Common myeloid progenitor, CD34-positive (primary cell): Measurements from ENCODE around the gene GMCL1.

Experiments used
- CTCF ChIA-PET: fragments of 350-600 bp; sonication (Branson Sonifier 250); formaldehyde crosslinking; loops from one replicate; lab custom pipeline; 2021; ENCODE audit warnings: antibody characterized with exemption; lab: Charles Lee
- POLR2A ChIA-PET: fragments of 350-600 bp; sonication (Branson Sonifier 250); formaldehyde crosslinking; loops from one replicate; lab custom pipeline; 2021; ENCODE audit warnings: antibody characterized with exemption; lab: Charles Lee
- DNase-seq, 3 donors: peaks; one replicate each; pipeline versions ENCODE4 v3.0.0 to v3.0.0-alpha.2; 2013
- H3K27ac ChIP-seq, 2 experiments: 1 replicate in 1 of 2; 2 replicates in 1 of 2; pipeline ENCODE4 v1.7.0; 2013; ENCODE audit warnings: inconsistent platforms in 2 of 2, low read length in 2 of 2, mild to moderate bottlenecking in 2 of 2, low read depth in 1 of 2, moderate library complexity in 1 of 2; ENCODE audit not compliant: severe bottlenecking in 2 of 2, insufficient read depth in 1 of 2, poor library complexity in 1 of 2
- H3K27me3 ChIP-seq, 5 experiments: replicated peaks in 2 of 5; 1 replicate in 3 of 5; 2 replicates in 2 of 5; pipeline versions ENCODE4 v1.6.1 to v1.7.0; 2013; ENCODE audit warnings: low read length in 4 of 5, mild to moderate bottlenecking in 2 of 5, moderate library complexity in 2 of 5, inconsistent platforms in 1 of 5; ENCODE audit not compliant: insufficient read depth in 5 of 5, control insufficient read depth in 4 of 5
- H3K36me3 ChIP-seq, 4 experiments: 1 replicate in 2 of 4; 2 replicates in 2 of 4; pipeline versions ENCODE4 v1.6.1 to v1.7.0; 2013; ENCODE audit warnings: low read length in 3 of 4, control low read depth in 1 of 4, mild to moderate bottlenecking in 1 of 4; ENCODE audit not compliant: control insufficient read depth in 4 of 4, insufficient read depth in 4 of 4
- H3K4me1 ChIP-seq, 4 experiments: 1 replicate in 3 of 4; 2 replicates in 1 of 4; pipeline versions ENCODE4 v1.6.1 to v1.7.1; 2013; ENCODE audit warnings: low read length in 3 of 4, mild to moderate bottlenecking in 3 of 4, control low read depth in 1 of 4, inconsistent platforms in 1 of 4, moderate library complexity in 1 of 4; ENCODE audit not compliant: control insufficient read depth in 4 of 4, insufficient read depth in 4 of 4; ENCODE audit errors: control extremely low read depth in 1 of 4
- H3K4me3 ChIP-seq, 7 experiments: 1 replicate in 4 of 7; 2 replicates in 3 of 7; pipeline versions ENCODE4 v1.5.1 to v1.7.0; 2013; ENCODE audit warnings: mild to moderate bottlenecking in 7 of 7, low read length in 6 of 7, moderate library complexity in 6 of 7, inconsistent platforms in 2 of 7, low read depth in 2 of 7, control low read depth in 1 of 7; ENCODE audit not compliant: insufficient read depth in 4 of 7, control insufficient read depth in 1 of 7; ENCODE audit errors: extremely low read depth in 1 of 7
- H3K9me3 ChIP-seq, 5 experiments: 1 replicate in 4 of 5; 2 replicates in 1 of 5; pipeline versions ENCODE4 v1.6.1 to v1.7.1; 2013; ENCODE audit warnings: low read length in 4 of 5, mild to moderate bottlenecking in 2 of 5, inconsistent platforms in 1 of 5, low read depth in 1 of 5, moderate library complexity in 1 of 5; ENCODE audit not compliant: control insufficient read depth in 4 of 5, insufficient read depth in 2 of 5; ENCODE audit errors: control extremely low read depth in 1 of 5
- WGBS: methylation state at CpG from one replicate; pipeline ENCODE4 v1.1.5; 2013; ENCODE audit not compliant: insufficient coverage; 5-methylcytosine and 5-hydroxymethylcytosine counted together

The GMCL1 gene

GRCh38 chr2:69837533-69837932 is 8.1 kb downstream of the GMCL1 start:
- Histone ChIP-seq H3K36me3 (peaks cover 8 to 40% (median 22%) of the 10 kb centered on the region in 4 experiments), H3K4me1 (peaks cover 0 to 4% (median 3%) of the 10 kb centered on the region in 4 experiments), H3K27ac (no peak overlapping the region), H3K27me3 (no peaks in the 10 kb centered on the region), H3K4me3 (no peak overlapping the region), H3K9me3 (no peaks in the 10 kb centered on the region)
- POLR2A ChIA-PET, result no interaction called here
- CTCF ChIA-PET, result interaction anchor here (1.2 kb wide), 1 partner anchor 114 kb away, joined by 3 read pairs; no protein-coding TSS in a partner anchor
- DNase-seq, result peak in 1 of 3 donors; percentile 45
- no CpG with 5 or more reads among the region's 2 CpGs for WGBS

- CTCF ChIA-PET, result no interaction called here
- no peak for DNase-seq
- no peaks in the 10 kb centered on the region for H3K4me1 ChIP-seq
- H3K27ac ChIP-seq, result no peak overlapping the region
- peaks cover 17 to 70% (median 37%) of the 10 kb centered on the region in 4 experiments for H3K36me3 ChIP-seq
- H3K4me3 ChIP-seq, result no peak overlapping the region
- H3K9me3 ChIP-seq, result no peaks in the 10 kb centered on the region
- H3K27me3 ChIP-seq, result no peaks in the 10 kb centered on the region
- POLR2A ChIA-PET, result no interaction called here
Observed at GRCh38 chr2:69843993-69844392, 14.5 kb downstream of the GMCL1 start.

DNA sequence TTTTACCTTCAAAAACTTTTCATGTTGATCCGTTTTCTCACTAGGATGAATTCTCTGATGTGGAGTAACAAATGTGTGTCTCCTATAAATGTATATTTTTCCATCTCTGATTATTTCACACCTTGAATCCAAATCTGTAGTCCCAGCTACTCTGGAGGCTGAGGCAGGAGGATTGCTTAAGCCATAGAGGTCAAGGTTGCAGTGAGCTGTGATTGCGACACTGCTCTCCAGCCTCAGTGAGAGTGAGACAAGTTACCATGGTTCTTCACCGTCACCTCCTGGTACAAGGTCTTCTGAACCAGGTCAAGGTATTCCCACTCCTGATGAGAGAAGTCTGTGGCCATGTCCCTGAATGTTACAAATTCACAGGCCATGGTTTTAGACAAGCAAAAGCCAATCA is 15.1 kb downstream of the GMCL1 start:
- Histone ChIP-seq H3K9me3 (no peaks in the 10 kb centered on the region), H3K27ac (no peak overlapping the region), H3K4me1 (no peaks in the 10 kb centered on the region), H3K36me3 (peaks cover 13 to 72% (median 38%) of the 10 kb centered on the region in 4 experiments), H3K27me3 (no peaks in the 10 kb centered on the region), H3K4me3 (no peak overlapping the region)
- ChIA-PET CTCF (no interaction called here), POLR2A (no interaction called here)
- DNase-seq, result no peak
- 96% methylated on average over 2 of the region's 3 CpGs for WGBS

GRCh38 chr2:69846182-69847067 is 17.0 kb downstream of the GMCL1 start:
- no peak overlapping the region for H3K4me3 ChIP-seq
- no peaks in the 10 kb centered on the region for H3K9me3 ChIP-seq
- H3K27me3 ChIP-seq, result no peaks in the 10 kb centered on the region
- no peak overlapping the region for H3K27ac ChIP-seq
- 90% methylated on average over 2 of the region's 9 CpGs for WGBS
- ChIA-PET CTCF (interaction anchor here (0.6 kb wide), 1 partner anchor 80 kb away, joined by 3 read pairs; no protein-coding TSS in a partner anchor), POLR2A (no interaction called here)
- DNase-seq, result no peak
- H3K36me3 ChIP-seq, result peaks cover 21 to 73% (median 43%) of the 10 kb centered on the region in 4 experiments
- no peaks in the 10 kb centered on the region for H3K4me1 ChIP-seq

GRCh38 chr2:69847068-69847828 is 17.8 kb downstream of the GMCL1 start:
- Histone ChIP-seq H3K36me3 (peaks cover 24 to 72% (median 42%) of the 10 kb centered on the region in 4 experiments), H3K4me1 (no peaks in the 10 kb centered on the region), H3K27me3 (no peaks in the 10 kb centered on the region), H3K27ac (no peak overlapping the region), H3K9me3 (no peaks in the 10 kb centered on the region), H3K4me3 (no peak overlapping the region)
- 74% methylated on average over 3 of the region's 5 CpGs for WGBS
- CTCF ChIA-PET, result interaction anchor here (0.6 to 0.7 kb wide), 2 partner anchors 29 to 80 kb away, joined by 3 read pairs; no protein-coding TSS in a partner anchor
- peak in 1 of 3 donors; percentile 11 for DNase-seq
- POLR2A ChIA-PET, result no interaction called here

DNA sequence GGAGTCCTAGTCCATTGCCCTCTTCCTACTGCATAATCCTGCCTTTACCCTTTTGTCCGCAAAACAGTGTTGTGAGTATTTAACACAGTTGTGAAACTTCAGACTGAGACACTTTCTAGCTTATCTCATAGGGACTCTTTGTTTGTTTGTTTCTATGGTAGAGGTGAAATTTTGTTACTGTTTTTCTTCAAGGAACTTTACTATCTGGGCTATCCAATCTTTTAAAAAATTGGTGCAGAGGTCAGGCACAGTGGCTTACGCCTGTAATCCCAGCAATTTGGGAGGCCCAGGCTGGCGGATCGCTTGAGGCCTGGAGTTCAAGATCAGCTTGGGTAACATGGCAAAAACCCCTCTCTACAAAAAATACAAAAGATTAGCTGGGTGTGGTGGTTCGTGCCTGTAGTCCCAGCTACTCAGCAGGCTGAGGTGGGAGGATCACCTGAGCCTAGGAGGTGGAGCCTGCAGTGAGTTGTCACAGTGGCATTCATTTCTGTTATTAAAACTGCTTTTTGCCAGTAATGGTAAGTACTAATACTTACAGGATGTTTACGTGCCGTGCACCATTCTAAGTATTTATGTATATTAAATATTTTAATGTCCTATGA is 18.8 kb downstream of the GMCL1 start:
- peak overlapping the region in 1 of 2 experiments; percentile 34 for H3K27ac ChIP-seq
- no peak overlapping the region for H3K4me3 ChIP-seq
- no peaks in the 10 kb centered on the region for H3K4me1 ChIP-seq
- H3K27me3 ChIP-seq, result no peaks in the 10 kb centered on the region
- DNase-seq, result no peak
- H3K9me3 ChIP-seq, result no peaks in the 10 kb centered on the region
- CTCF ChIA-PET, result no interaction called here
- POLR2A ChIA-PET, result no interaction called here
- 100% methylated on average over 1 of the region's 7 CpGs for WGBS
- H3K36me3 ChIP-seq, result peaks cover 26 to 74% (median 42%) of the 10 kb centered on the region in 4 experiments
